Stimulated activated naive B cell treated with anti-CD40 and anti-IgM and Interleukin-4, amounts not matched to agents 10 μg/mL and 1 μg/mL and 100 μg/mL, for 72 hours (primary cell): ENCODE results near the gene ADGRB3.

Source experiments
- ATAC-seq, 2 donors: fragments of 150-1000 bp; cut with Tn5 transposase; replicated peaks; 2 replicates each; pipeline ENCODE4 v1.10.0; 2021; ENCODE audit warnings: moderate library complexity in 1 of 2
- DNase-seq: peaks from one replicate; pipeline ENCODE4 v3.0.0; 2021
- H3K27ac Mint-ChIP-seq: one replicate; pipeline ENCODE4 v1.8.0; 2022; ENCODE audit warnings: mild to moderate bottlenecking, mixed read lengths
- H3K27me3 Mint-ChIP-seq, 2 donors: one replicate each; pipeline ENCODE4 v1.8.0; 2022; ENCODE audit warnings: mixed read lengths in 2 of 2
- H3K36me3 Mint-ChIP-seq, 2 donors: one replicate each; pipeline ENCODE4 v1.8.0; 2022; ENCODE audit warnings: mixed read lengths in 2 of 2, mild to moderate bottlenecking in 1 of 2
- H3K4me1 Mint-ChIP-seq, 2 donors: one replicate each; pipeline ENCODE4 v1.8.0; 2022; ENCODE audit warnings: mixed read lengths in 2 of 2, mild to moderate bottlenecking in 1 of 2
- H3K4me3 Mint-ChIP-seq, 2 donors: one replicate each; pipeline ENCODE4 v1.8.0; 2022; ENCODE audit warnings: mild to moderate bottlenecking in 2 of 2, mixed read lengths in 2 of 2, moderate library complexity in 1 of 2
- H3K9me3 Mint-ChIP-seq, 2 donors: one replicate each; pipeline ENCODE4 v1.8.0; 2022; ENCODE audit warnings: mixed read lengths in 2 of 2, mild to moderate bottlenecking in 1 of 2

Gene ADGRB3

GRCh38 chr6:69293471-69293870, 658.4 kb downstream of the ADGRB3 start:
- H3K27me3 Mint-ChIP-seq, result no peaks in the 10 kb centered on the region
- no peaks in the 10 kb centered on the region for H3K36me3 Mint-ChIP-seq
- H3K4me3 Mint-ChIP-seq, result no peak overlapping the region
- H3K9me3 Mint-ChIP-seq, result no peaks in the 10 kb centered on the region
- no peak overlapping the region for H3K27ac Mint-ChIP-seq
- no peaks in the 10 kb centered on the region for H3K4me1 Mint-ChIP-seq
- ATAC-seq, result no peak
- DNase-seq, result no peak

DNA sequence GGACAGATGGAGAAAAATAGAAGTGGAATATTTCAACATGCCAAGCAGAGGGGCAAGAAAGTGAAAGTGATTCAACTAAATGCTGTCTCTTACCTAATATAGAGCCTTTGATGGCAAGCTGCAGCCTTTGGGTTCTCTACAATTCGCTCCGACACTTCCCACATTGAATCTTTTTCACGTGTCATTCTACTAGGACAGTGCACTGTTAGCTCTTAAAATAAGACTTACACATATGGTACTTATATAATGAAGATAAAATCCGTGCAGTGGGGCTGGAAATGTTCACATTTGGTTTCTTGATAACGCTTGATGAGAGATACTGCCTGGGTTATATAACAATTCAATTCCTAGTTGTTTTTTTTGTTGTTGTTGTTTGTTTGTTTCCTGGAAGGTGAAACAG, 659.3 kb downstream of the ADGRB3 start:
- no peaks in the 10 kb centered on the region for H3K4me1 Mint-ChIP-seq
- peaks cover 0 to 2% of the 10 kb centered on the region in 2 donors for H3K9me3 Mint-ChIP-seq
- DNase-seq (no peak), ATAC-seq (no peak)
- H3K4me3 Mint-ChIP-seq, result no peak overlapping the region
- no peak overlapping the region for H3K27ac Mint-ChIP-seq
- H3K36me3 Mint-ChIP-seq, result no peaks in the 10 kb centered on the region
- H3K27me3 Mint-ChIP-seq, result no peaks in the 10 kb centered on the region

- Mint-ChIP-seq H3K9me3 (peaks cover 0 to 2% of the 10 kb centered on the region in 2 donors), H3K36me3 (no peaks in the 10 kb centered on the region), H3K4me1 (no peaks in the 10 kb centered on the region), H3K4me3 (no peak overlapping the region), H3K27ac (no peak overlapping the region), H3K27me3 (no peaks in the 10 kb centered on the region)
- DNase-seq, result no peak
- no peak for ATAC-seq
These were observed 659.8 kb downstream of the ADGRB3 start for GRCh38 chr6:69294862-69295261.

DNA sequence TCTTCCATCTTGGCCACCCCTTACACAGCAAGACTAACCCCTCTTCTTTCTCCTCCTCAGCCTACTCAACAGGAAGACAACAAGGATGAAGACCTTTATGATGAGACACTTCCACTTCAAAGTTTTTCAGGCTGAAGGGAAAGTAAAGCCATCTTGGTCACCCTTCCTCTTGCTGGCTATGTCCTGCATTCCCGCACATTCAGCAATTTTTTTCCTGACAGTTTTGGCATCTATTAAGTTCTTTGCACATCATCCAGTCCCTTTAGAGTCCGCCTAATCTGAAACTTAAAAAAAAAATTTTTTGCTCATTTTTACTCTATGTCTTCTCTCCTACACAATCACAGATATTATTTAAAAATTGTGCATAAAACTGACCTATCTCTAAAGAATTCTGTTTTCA, 668.3 kb downstream of the ADGRB3 start:
- Mint-ChIP-seq H3K4me1 (no peaks in the 10 kb centered on the region), H3K4me3 (no peak overlapping the region), H3K36me3 (no peaks in the 10 kb centered on the region), H3K9me3 (peaks cover 0 to 2% of the 10 kb centered on the region in 2 donors), H3K27me3 (no peaks in the 10 kb centered on the region), H3K27ac (no peak overlapping the region)
- DNase-seq (no peak), ATAC-seq (no peak)

GRCh38 chr6:69305456-69305855, 670.4 kb downstream of the ADGRB3 start:
- no peaks in the 10 kb centered on the region for H3K9me3 Mint-ChIP-seq
- no peaks in the 10 kb centered on the region for H3K4me1 Mint-ChIP-seq
- no peak overlapping the region for H3K4me3 Mint-ChIP-seq
- DNase-seq (no peak), ATAC-seq (no peak)
- H3K27ac Mint-ChIP-seq, result no peak overlapping the region
- H3K36me3 Mint-ChIP-seq, result no peaks in the 10 kb centered on the region
- H3K27me3 Mint-ChIP-seq, result no peaks in the 10 kb centered on the region

DNA sequence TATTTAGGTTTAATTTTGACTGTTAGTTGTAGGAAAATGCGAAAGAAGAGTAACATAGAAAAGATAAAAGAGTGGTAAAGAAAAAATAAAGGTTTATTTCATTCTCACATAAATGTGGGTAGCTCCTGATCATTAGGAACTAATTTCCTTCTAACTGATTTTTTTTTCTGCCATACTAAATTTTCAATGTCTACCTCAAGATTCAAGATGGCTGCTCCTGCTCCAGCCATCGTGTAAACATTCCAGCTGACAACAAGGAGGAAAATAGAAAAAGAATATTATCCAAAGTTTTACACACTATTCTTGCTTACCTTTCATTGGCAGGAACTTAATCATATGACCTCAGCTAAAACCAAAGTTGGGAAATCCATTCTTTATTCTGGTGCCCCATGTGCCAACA, 673.5 kb downstream of the ADGRB3 start:
- no peaks in the 10 kb centered on the region for H3K36me3 Mint-ChIP-seq
- DNase-seq (no peak), ATAC-seq (no peak)
- no peaks in the 10 kb centered on the region for H3K27me3 Mint-ChIP-seq
- no peaks in the 10 kb centered on the region for H3K4me1 Mint-ChIP-seq
- no peak overlapping the region for H3K27ac Mint-ChIP-seq
- H3K4me3 Mint-ChIP-seq, result no peak overlapping the region
- H3K9me3 Mint-ChIP-seq, result no peaks in the 10 kb centered on the region

- H3K9me3 Mint-ChIP-seq, result no peaks in the 10 kb centered on the region
- no peak overlapping the region for H3K27ac Mint-ChIP-seq
These were observed 676.8 kb downstream of the ADGRB3 start for GRCh38 chr6:69311888-69312287.

DNA sequence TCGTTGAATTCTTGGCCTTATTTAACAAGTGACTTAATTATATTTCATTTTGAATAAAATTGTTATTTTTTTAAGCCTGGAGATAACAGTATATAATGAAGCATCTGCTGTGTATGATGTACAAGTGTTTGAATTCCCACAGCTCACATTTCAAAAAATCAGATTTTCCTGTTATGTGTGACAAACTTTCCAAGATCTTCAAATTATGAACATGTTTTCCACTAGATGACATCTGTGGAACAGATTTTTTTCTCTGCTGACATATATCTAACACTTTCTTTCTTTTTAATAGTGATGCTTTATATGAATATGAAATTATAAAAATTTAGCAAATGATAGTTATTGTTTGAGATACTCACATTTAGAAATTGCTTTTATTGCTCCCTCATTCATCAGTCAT, 678.9 kb downstream of the ADGRB3 start:
- H3K27ac Mint-ChIP-seq, result no peak overlapping the region
- DNase-seq (no peak), ATAC-seq (no peak)
- no peaks in the 10 kb centered on the region for H3K9me3 Mint-ChIP-seq
- H3K4me3 Mint-ChIP-seq, result no peak overlapping the region
- no peaks in the 10 kb centered on the region for H3K27me3 Mint-ChIP-seq
- H3K36me3 Mint-ChIP-seq, result no peaks in the 10 kb centered on the region
- no peaks in the 10 kb centered on the region for H3K4me1 Mint-ChIP-seq

More at GRCh38 chr6:69311888-69312287, 676.8 kb downstream of the ADGRB3 start:
- no peak overlapping the region for H3K4me3 Mint-ChIP-seq
- DNase-seq (no peak), ATAC-seq (no peak)
- no peaks in the 10 kb centered on the region for H3K27me3 Mint-ChIP-seq
- H3K36me3 Mint-ChIP-seq, result no peaks in the 10 kb centered on the region
- H3K4me1 Mint-ChIP-seq, result no peaks in the 10 kb centered on the region

DNA sequence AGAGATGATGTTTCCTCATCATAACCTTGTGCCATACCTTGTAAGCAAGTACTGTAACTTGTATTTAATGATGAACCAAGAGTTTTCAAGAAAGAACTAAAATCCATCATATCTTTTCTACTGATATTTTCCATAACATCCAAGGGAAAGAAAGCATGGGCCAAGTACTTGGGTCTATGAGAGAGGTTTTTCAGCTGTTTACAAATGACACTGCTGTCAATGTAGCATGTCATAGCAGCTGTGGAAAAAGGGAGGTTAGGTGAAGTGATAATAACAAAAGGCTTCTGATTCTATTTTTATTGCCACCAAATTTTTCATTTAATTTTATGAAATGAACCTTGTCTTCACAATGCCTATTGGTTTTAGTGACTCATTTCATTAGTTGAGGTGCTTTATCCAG, 679.4 kb downstream of the ADGRB3 start:
- Mint-ChIP-seq H3K4me1 (no peaks in the 10 kb centered on the region), H3K27ac (no peak overlapping the region), H3K9me3 (no peaks in the 10 kb centered on the region), H3K4me3 (no peak overlapping the region), H3K27me3 (no peaks in the 10 kb centered on the region), H3K36me3 (no peaks in the 10 kb centered on the region)
- no peak for DNase-seq
- ATAC-seq, result no peak

GRCh38 chr6:69331886-69332285, 696.8 kb downstream of the ADGRB3 start:
- Mint-ChIP-seq H3K36me3 (no peaks in the 10 kb centered on the region), H3K4me3 (no peak overlapping the region), H3K27ac (no peak overlapping the region), H3K9me3 (peaks cover 0 to 2% of the 10 kb centered on the region in 2 donors), H3K27me3 (no peaks in the 10 kb centered on the region), H3K4me1 (no peaks in the 10 kb centered on the region)
- DNase-seq, result no peak
- no peak for ATAC-seq

- H3K4me3 Mint-ChIP-seq, result no peak overlapping the region
- DNase-seq, result no peak
- no peaks in the 10 kb centered on the region for H3K4me1 Mint-ChIP-seq
- H3K9me3 Mint-ChIP-seq, result no peaks in the 10 kb centered on the region
- no peaks in the 10 kb centered on the region for H3K27me3 Mint-ChIP-seq
- no peak overlapping the region for H3K27ac Mint-ChIP-seq
- no peak for ATAC-seq
- no peaks in the 10 kb centered on the region for H3K36me3 Mint-ChIP-seq
These were observed 702.2 kb downstream of the ADGRB3 start for GRCh38 chr6:69337311-69337710.

DNA sequence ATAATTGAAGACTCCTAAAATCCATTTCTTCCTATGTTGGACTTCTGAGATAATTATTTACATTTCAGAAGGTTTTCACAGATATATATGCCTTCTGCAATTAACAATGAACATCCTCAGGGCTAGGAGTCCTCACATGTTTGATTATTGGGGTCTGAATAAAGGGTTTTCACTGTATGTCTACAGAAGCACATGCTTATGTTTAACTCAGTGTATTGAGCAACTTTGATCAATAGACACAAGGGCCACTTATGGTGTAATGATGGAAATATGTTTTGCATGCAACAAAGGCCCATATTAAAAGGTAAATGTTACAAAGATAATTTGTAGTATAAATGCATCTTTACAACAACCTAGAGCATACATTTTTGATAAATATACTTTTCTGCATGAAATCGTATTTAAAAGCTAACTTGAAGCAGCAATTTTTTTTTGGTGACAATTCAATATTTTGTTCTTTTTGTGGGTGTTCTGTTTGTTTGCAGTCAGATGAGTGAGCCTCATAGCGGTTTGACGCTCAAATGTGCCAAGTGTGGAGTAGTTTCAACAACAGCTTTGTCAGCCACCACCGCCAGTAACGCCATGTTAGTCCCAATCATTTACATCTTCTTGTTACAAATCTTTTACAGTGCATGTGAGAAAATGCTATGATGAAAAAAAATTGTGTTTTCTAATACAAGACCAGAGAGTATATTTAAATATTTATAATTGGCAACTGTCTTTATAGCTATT, 703.5 kb downstream of the ADGRB3 start:
- Mint-ChIP-seq H3K4me3 (no peak overlapping the region), H3K36me3 (no peaks in the 10 kb centered on the region), H3K27me3 (no peaks in the 10 kb centered on the region), H3K9me3 (no peaks in the 10 kb centered on the region), H3K27ac (no peak overlapping the region), H3K4me1 (no peaks in the 10 kb centered on the region)
- ATAC-seq, result no peak
- no peak for DNase-seq

DNA sequence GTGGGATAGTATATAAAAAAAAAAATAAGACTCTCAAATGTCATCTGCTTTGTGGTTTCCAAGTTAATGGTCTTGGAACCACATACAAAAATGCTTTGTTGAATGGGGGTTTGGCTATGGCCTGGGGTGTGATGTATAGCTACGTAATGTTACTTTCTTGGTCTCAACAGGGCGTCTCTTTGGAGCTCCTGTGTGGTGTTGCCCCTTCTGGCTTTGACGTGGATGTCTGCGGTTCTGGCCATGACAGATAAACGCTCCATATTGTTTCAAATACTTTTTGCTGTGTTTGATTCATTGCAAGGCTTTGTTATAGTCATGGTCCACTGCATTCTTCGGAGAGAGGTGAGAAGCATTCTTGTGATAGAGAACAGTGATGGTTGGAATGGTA, 704.1 kb downstream of the ADGRB3 start:
- H3K4me1 Mint-ChIP-seq, result no peaks in the 10 kb centered on the region
- no peaks in the 10 kb centered on the region for H3K9me3 Mint-ChIP-seq
- no peak overlapping the region for H3K4me3 Mint-ChIP-seq
- H3K36me3 Mint-ChIP-seq, result no peaks in the 10 kb centered on the region
- H3K27me3 Mint-ChIP-seq, result no peaks in the 10 kb centered on the region
- DNase-seq, result no peak
- no peak overlapping the region for H3K27ac Mint-ChIP-seq
- no peak for ATAC-seq

DNA sequence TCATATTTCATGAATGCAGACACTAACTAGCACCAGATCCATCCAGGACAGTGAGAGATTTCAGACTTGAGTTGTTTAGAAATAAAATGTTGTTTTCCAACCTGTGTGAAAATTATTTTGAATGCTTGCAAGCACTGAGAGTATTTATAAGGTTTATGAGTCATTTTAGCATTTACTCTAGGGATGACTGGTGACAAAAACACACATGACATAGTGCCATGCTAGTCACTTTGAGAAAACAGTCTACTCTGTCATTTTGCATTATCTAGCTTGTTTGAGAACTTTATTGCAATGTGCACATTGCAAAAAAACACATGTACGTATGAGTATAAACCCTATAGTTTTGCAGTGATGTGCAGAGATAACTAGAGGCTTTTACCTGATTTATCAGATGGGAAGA, 705.1 kb downstream of the ADGRB3 start:
- ATAC-seq, result no peak
- Mint-ChIP-seq H3K4me3 (no peak overlapping the region), H3K27ac (no peak overlapping the region), H3K9me3 (peaks cover 0 to 4% of the 10 kb centered on the region in 2 donors), H3K4me1 (no peaks in the 10 kb centered on the region), H3K27me3 (no peaks in the 10 kb centered on the region), H3K36me3 (no peaks in the 10 kb centered on the region)
- DNase-seq, result no peak

- Mint-ChIP-seq H3K27me3 (no peaks in the 10 kb centered on the region), H3K36me3 (no peaks in the 10 kb centered on the region), H3K4me1 (no peaks in the 10 kb centered on the region), H3K27ac (no peak overlapping the region), H3K9me3 (peaks cover 8 to 11% of the 10 kb centered on the region in 2 donors), H3K4me3 (no peak overlapping the region)
- DNase-seq, result no peak
- ATAC-seq, result no peak
These were observed 708.8 kb downstream of the ADGRB3 start for GRCh38 chr6:69343851-69344250.

DNA sequence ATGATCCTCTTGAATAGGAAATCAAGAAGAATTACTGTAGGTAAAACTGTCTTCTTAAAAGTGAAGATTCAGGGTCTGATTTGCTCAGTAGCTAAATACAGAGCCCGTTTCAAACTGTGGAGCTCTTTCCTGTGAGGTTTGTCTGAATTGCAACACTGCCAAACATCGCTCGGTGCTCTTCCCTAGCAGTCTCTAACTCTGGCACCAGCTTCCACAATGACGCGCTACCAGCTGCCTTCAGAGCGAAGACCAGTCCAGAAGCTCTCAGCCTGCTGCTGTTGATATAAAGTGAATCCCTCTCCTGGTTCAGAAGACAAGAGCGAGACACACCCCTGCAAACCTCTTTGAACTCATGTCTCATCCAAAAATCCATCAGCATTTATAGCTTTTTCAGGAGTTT, 714.7 kb downstream of the ADGRB3 start:
- no peak for DNase-seq
- H3K36me3 Mint-ChIP-seq, result no peaks in the 10 kb centered on the region
- no peaks in the 10 kb centered on the region for H3K27me3 Mint-ChIP-seq
- no peak for ATAC-seq
- no peak overlapping the region for H3K4me3 Mint-ChIP-seq
- no peak overlapping the region for H3K27ac Mint-ChIP-seq
- H3K4me1 Mint-ChIP-seq, result no peaks in the 10 kb centered on the region
- H3K9me3 Mint-ChIP-seq, result peaks cover 7 to 8% of the 10 kb centered on the region in 2 donors
